ENCODE data around the gene COMMD7.

Gene COMMD7

DNA sequence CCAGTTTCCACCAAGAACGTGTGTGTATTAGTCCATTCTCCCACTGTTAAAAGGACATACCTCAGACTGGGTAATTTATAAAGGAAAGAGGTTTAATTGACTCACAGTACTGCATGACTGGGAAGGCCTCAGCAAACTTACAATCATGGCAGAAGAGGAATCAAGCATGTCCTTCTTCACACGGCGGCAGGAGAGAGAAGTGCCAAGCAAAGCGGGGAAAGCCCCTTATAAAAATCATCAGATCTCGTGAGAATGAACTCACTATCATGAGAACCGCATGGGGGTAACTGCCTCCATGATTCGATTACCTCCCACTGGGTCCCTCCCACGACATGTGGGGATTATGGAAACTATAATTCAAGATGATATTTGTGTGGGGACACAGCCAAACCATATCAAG is 82.6 kb downstream of the COMMD7 start:
- Histone ChIP-seq H3K4me3 (no peak overlapping the region), H3K27ac (no peak overlapping the region)

DNA sequence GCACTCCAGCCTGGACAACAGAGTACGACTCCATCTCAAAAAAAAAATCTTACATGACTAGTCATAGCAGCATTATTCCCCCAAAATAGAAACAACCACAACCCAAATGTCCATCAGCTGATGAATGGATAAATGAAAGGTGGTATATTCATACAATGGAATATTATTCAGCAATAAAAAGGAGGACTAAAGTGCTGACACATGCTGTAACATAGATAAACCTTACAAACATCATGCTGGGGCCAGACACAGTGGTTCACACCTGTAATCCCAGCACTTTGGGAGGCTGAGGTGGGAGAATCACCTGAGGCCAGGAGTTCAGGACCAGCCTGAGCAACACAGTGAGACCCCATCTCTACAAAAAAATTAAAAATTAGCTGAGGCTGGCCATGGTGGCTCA is 86.4 kb downstream of the COMMD7 start:
- no peak overlapping the region for H3K27ac ChIP-seq
- H3K4me3 ChIP-seq, result no peak overlapping the region

DNA sequence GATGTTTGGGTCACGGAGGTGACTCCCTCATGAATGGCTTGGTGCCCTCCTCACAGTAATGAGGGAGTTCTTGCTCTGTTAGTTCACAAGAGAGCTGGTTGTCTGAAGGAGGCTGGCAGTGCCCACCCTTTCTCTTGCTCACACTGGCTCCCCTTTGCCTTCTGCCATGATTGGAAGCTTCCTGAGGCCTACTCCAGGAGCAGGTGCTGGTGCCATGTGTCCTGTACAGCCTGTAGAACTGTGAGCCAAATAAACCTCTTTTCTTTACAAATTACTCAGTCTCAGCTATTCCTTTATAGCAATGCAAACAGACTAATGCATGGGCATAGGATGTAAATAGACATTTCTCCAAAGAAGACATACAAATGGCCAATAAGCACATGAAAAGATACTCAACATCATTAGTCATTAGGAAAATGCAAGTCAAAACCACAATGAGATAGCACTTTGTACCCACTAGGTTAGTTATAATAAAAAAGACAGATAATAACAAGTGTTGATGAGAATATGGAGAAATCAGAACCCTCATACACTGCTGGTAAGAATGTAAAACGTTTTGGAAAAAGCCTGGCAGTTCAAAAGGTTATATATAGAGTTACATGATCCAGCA is 87.3 kb downstream of the COMMD7 start:
- Histone ChIP-seq H3K4me3 (no peak overlapping the region), H3K27ac (no peak overlapping the region)

DNA sequence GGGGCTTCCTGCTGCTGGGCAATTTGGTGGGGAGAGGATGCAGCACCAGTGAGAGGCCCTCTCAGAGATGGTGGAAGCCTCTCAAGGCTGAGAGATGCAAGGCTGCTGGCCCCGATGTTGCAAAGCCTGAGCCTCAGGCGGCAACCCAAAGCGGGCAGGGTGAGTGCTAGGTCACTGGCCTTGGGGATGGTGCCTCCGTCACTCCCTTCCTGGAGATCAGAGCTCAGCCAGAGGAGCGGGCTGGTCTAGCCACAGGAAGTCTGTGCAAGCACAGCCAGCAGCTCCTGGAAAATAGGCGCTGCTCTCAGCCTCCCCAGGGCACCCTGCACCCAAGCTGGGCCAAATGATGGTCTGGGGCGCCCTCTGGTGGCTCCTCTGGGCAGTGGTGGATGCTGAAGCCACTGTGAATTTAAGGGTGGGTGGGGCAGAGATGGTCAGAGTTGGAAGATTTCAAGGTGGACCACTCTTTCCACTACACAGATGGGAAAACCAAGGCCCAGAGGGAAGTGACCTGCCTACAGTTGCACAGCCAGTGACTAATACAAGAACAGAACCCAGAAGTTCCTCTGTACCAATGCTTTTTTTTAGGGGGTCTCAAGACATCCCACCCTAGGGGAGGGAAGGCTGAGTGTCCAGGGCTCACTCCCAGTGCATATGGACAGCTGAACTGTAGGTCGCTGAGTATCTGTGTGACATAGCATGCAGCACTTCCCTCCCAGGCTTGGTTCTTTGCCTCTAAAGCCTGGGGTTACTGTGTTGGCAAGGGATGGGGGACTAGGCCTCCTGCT is 90.3 kb downstream of the COMMD7 start:
- H3K27ac ChIP-seq, result no peak overlapping the region
- no peak overlapping the region for H3K4me3 ChIP-seq

Data from skin epidermis (tissue), 12 donors.